Mesenchymal stem cell (in vitro differentiated cells and primary cell): Measurements from ENCODE around the gene PTPRE.

Experiments
- DNase-seq: peaks from one replicate; pipeline ENCODE4 v3.0.0-alpha.2; 2013
- H2AFZ ChIP-seq: one replicate; pipeline ENCODE4 v1.6.1; 2013; ENCODE audit warnings: low read depth, mild to moderate bottlenecking, control low read depth, inconsistent platforms, low read length, moderate library complexity
- H2AK5ac ChIP-seq: 2 replicates; pipeline ENCODE4 v1.6.1; 2013; ENCODE audit warnings: low read length, moderate library complexity, mild to moderate bottlenecking, inconsistent platforms; ENCODE audit not compliant: severe bottlenecking
- H2BK120ac ChIP-seq: one replicate; pipeline ENCODE4 v1.6.1; 2013; ENCODE audit warnings: low read depth, mild to moderate bottlenecking, inconsistent platforms, low read length, moderate library complexity
- H2BK12ac ChIP-seq, 2 experiments: one replicate each; pipeline ENCODE4 v1.6.1; 2013; ENCODE audit warnings: inconsistent platforms in 2 of 2, low read length in 2 of 2, mild to moderate bottlenecking in 2 of 2, moderate library complexity in 2 of 2, control low read depth in 1 of 2
- H2BK15ac ChIP-seq: one replicate; pipeline ENCODE4 v1.6.1; 2013; ENCODE audit warnings: mild to moderate bottlenecking, low read depth, inconsistent platforms; ENCODE audit not compliant: poor library complexity, severe bottlenecking
- H2BK5ac ChIP-seq: 2 replicates; pipeline ENCODE4 v1.6.1; 2013; ENCODE audit warnings: low read depth, mild to moderate bottlenecking, low read length, control low read depth, inconsistent platforms; ENCODE audit not compliant: poor library complexity, severe bottlenecking
- H3K14ac ChIP-seq, 2 experiments: one replicate each; pipeline ENCODE4 v1.6.1; 2013; ENCODE audit warnings: inconsistent platforms in 2 of 2, low read length in 2 of 2, control low read depth in 1 of 2, mild to moderate bottlenecking in 1 of 2, moderate library complexity in 1 of 2
- H3K18ac ChIP-seq, 2 experiments: one replicate each; pipeline ENCODE4 v1.6.1; 2013; ENCODE audit warnings: inconsistent platforms in 2 of 2, low read length in 2 of 2, control low read depth in 1 of 2, low read depth in 1 of 2, mild to moderate bottlenecking in 1 of 2
- H3K23ac ChIP-seq, 2 experiments: one replicate each; pipeline ENCODE4 v1.6.1; 2013; ENCODE audit warnings: inconsistent platforms in 2 of 2, low read length in 2 of 2, mild to moderate bottlenecking in 2 of 2, moderate library complexity in 2 of 2, control low read depth in 1 of 2
- H3K27ac ChIP-seq: 2 replicates; pipeline ENCODE4 v1.5.1; 2013; ENCODE audit warnings: mild to moderate bottlenecking, moderate library complexity, low read length, control low read depth, inconsistent platforms; ENCODE audit not compliant: poor library complexity, severe bottlenecking
- H3K27me3 ChIP-seq, 2 experiments: 2 replicates each; pipeline versions ENCODE4 v1.6.1 to v1.7.0; 2013; ENCODE audit warnings: low read length in 2 of 2, mild to moderate bottlenecking in 2 of 2, moderate library complexity in 2 of 2, control low read depth in 1 of 2, inconsistent platforms in 1 of 2; ENCODE audit not compliant: control insufficient read depth in 1 of 2, insufficient read depth in 1 of 2
- H3K36me3 ChIP-seq, 2 experiments: 2 replicates each; pipeline versions ENCODE4 v1.6.1 to v1.7.0; 2013; ENCODE audit warnings: low read length in 2 of 2, control low read depth in 1 of 2, inconsistent platforms in 1 of 2, low read depth in 1 of 2, mild to moderate bottlenecking in 1 of 2; ENCODE audit not compliant: insufficient read depth in 2 of 2, control insufficient read depth in 1 of 2
- H3K4ac ChIP-seq, 2 experiments: one replicate each; pipeline ENCODE4 v1.6.1; 2013; ENCODE audit warnings: inconsistent platforms in 2 of 2, low read length in 2 of 2, mild to moderate bottlenecking in 2 of 2, moderate library complexity in 2 of 2, control low read depth in 1 of 2, low read depth in 1 of 2
- H3K4me1 ChIP-seq: 2 replicates; pipeline ENCODE4 v1.6.1; 2013; ENCODE audit warnings: low read depth, low read length, control low read depth; ENCODE audit not compliant: control insufficient read depth, insufficient read depth
- H3K4me2 ChIP-seq: 2 replicates; pipeline ENCODE4 v1.6.1; 2013; ENCODE audit warnings: low read length, mild to moderate bottlenecking, inconsistent platforms; ENCODE audit not compliant: poor library complexity, severe bottlenecking
- H3K4me3 ChIP-seq, 2 experiments: 2 replicates each; pipeline versions ENCODE4 v1.5.1 to v1.7.0; 2013; ENCODE audit warnings: low read length in 2 of 2, mild to moderate bottlenecking in 2 of 2, control low read depth in 1 of 2, low read depth in 1 of 2; ENCODE audit not compliant: insufficient read depth in 1 of 2
- H3K79me1 ChIP-seq: replicated peaks from 2 replicates; pipeline ENCODE4 v1.6.1; 2013; ENCODE audit warnings: mild to moderate bottlenecking, control low read depth, low read length, inconsistent platforms; ENCODE audit not compliant: poor library complexity, severe bottlenecking
- H3K9ac ChIP-seq: 2 replicates; pipeline ENCODE4 v1.7.0; 2013; ENCODE audit warnings: mild to moderate bottlenecking, low read length, moderate library complexity
- H3K9me3 ChIP-seq: 2 replicates; pipeline ENCODE4 v1.7.0; 2013; ENCODE audit warnings: mild to moderate bottlenecking, low read length; ENCODE audit not compliant: control insufficient read depth
- H4K8ac ChIP-seq: one replicate; pipeline ENCODE4 v1.6.1; 2013; ENCODE audit warnings: inconsistent platforms, mild to moderate bottlenecking, low read length, moderate library complexity
- H4K91ac ChIP-seq: one replicate; pipeline ENCODE4 v1.6.1; 2013; ENCODE audit warnings: mild to moderate bottlenecking, low read length, inconsistent platforms
- WGBS: methylation state at CpG from one replicate; pipeline ENCODE4 v1.1.7; 2013; ENCODE audit warnings: mixed read lengths; 5-methylcytosine and 5-hydroxymethylcytosine counted together

The PTPRE gene

GRCh38 chr10:128047351-128047750, 140.4 kb downstream of the PTPRE start:
- WGBS: 42% methylated on average over 17 of the region's 17 CpGs
- Histone ChIP-seq H2BK15ac (no peak overlapping the region), H2BK5ac (no peak overlapping the region), H3K9ac (no peak overlapping the region), H3K36me3 (peaks cover 2 to 7% of the 10 kb centered on the region in 2 experiments), H2AK5ac (no peak overlapping the region), H3K4ac (no peak overlapping the region), H4K8ac (peak overlapping the region; percentile 1), H2AFZ (no peak overlapping the region), H4K91ac (no peak overlapping the region), H3K4me3 (no peak overlapping the region), H3K9me3 (no peaks in the 10 kb centered on the region), H3K18ac (peak overlapping the region in 1 of 2 experiments; percentile 37), H3K23ac (no peak overlapping the region), H3K27me3 (no peaks in the 10 kb centered on the region), H3K4me1 (peaks cover 6% of the 10 kb centered on the region), H2BK12ac (no peak overlapping the region), H2BK120ac (no peak overlapping the region), H3K4me2 (no peak overlapping the region), H3K14ac (no peak overlapping the region), H3K27ac (no peak overlapping the region), H3K79me1 (peaks cover 2% of the 10 kb centered on the region)
- peak; percentile 62 for DNase-seq

GRCh38 chr10:128047991-128048818, 141.3 kb downstream of the PTPRE start:
- peak overlapping the region; percentile 54 for H3K9ac ChIP-seq
- H3K4me1 ChIP-seq: peaks cover 6% of the 10 kb centered on the region
- H3K79me1 ChIP-seq: peaks cover 2% of the 10 kb centered on the region
- WGBS: 76% methylated on average over 21 of the region's 21 CpGs
- peak; percentile 50 for DNase-seq
- no peak overlapping the region for H2AFZ ChIP-seq
- no peak overlapping the region for H3K18ac ChIP-seq
- H3K27ac ChIP-seq: no peak overlapping the region
- no peak overlapping the region for H3K4ac ChIP-seq
- no peak overlapping the region for H3K14ac ChIP-seq
- no peak overlapping the region for H4K8ac ChIP-seq
- H3K36me3 ChIP-seq: peaks cover 6 to 7% of the 10 kb centered on the region in 2 experiments
- no peak overlapping the region for H2BK5ac ChIP-seq
- no peak overlapping the region for H2BK12ac ChIP-seq
- H2BK120ac ChIP-seq: no peak overlapping the region
- H3K23ac ChIP-seq: no peak overlapping the region
- H3K4me3 ChIP-seq: no peak overlapping the region
- H3K9me3 ChIP-seq: no peaks in the 10 kb centered on the region
- no peaks in the 10 kb centered on the region for H3K27me3 ChIP-seq
- no peak overlapping the region for H2BK15ac ChIP-seq
- H4K91ac ChIP-seq: no peak overlapping the region
- no peak overlapping the region for H2AK5ac ChIP-seq
- H3K4me2 ChIP-seq: no peak overlapping the region

GRCh38 chr10:128048819-128049210, 141.9 kb downstream of the PTPRE start:
- peaks cover 2% of the 10 kb centered on the region for H3K79me1 ChIP-seq
- no peaks in the 10 kb centered on the region for H3K9me3 ChIP-seq
- H3K14ac ChIP-seq: no peak overlapping the region
- no peak overlapping the region for H4K91ac ChIP-seq
- no peak overlapping the region for H4K8ac ChIP-seq
- no peak overlapping the region for H3K23ac ChIP-seq
- no peak overlapping the region for H3K27ac ChIP-seq
- no peak overlapping the region for H3K4me2 ChIP-seq
- H3K36me3 ChIP-seq: peaks cover 7 to 9% of the 10 kb centered on the region in 2 experiments
- H3K9ac ChIP-seq: no peak overlapping the region
- no peak overlapping the region for H2AFZ ChIP-seq
- 81% methylated on average over 3 of the region's 6 CpGs for WGBS
- no peak overlapping the region for H2BK12ac ChIP-seq
- H3K4me1 ChIP-seq: peaks cover 6% of the 10 kb centered on the region
- no peak for DNase-seq
- no peak overlapping the region for H2BK120ac ChIP-seq
- H2AK5ac ChIP-seq: no peak overlapping the region
- no peaks in the 10 kb centered on the region for H3K27me3 ChIP-seq
- H3K18ac ChIP-seq: no peak overlapping the region
- H2BK5ac ChIP-seq: no peak overlapping the region
- H3K4ac ChIP-seq: no peak overlapping the region
- no peak overlapping the region for H3K4me3 ChIP-seq
- H2BK15ac ChIP-seq: no peak overlapping the region

- no peak overlapping the region for H3K4ac ChIP-seq
- no peak overlapping the region for H2BK120ac ChIP-seq
- no peak overlapping the region for H3K4me2 ChIP-seq
- 94% methylated on average over 23 of the region's 23 CpGs for WGBS
- H3K27ac ChIP-seq: no peak overlapping the region
- no peak overlapping the region for H4K91ac ChIP-seq
- peaks cover 7 to 9% of the 10 kb centered on the region in 2 experiments for H3K36me3 ChIP-seq
- DNase-seq: no peak
- no peak overlapping the region for H4K8ac ChIP-seq
- H3K23ac ChIP-seq: no peak overlapping the region
- H2BK15ac ChIP-seq: no peak overlapping the region
- H3K4me1 ChIP-seq: peaks cover 6% of the 10 kb centered on the region
- no peak overlapping the region for H2AFZ ChIP-seq
- no peak overlapping the region for H2BK5ac ChIP-seq
- H2AK5ac ChIP-seq: no peak overlapping the region
- no peak overlapping the region for H3K4me3 ChIP-seq
- H2BK12ac ChIP-seq: no peak overlapping the region
- no peaks in the 10 kb centered on the region for H3K9me3 ChIP-seq
- no peak overlapping the region for H3K18ac ChIP-seq
- H3K14ac ChIP-seq: no peak overlapping the region
- H3K79me1 ChIP-seq: peaks cover 2% of the 10 kb centered on the region
- no peak overlapping the region for H3K9ac ChIP-seq
- H3K27me3 ChIP-seq: no peaks in the 10 kb centered on the region
Measured at GRCh38 chr10:128049226-128050120, 142.6 kb downstream of the PTPRE start.
